Osteoblast (primary cell): ENCODE measurements around the gene GTPBP2. TPM values are rescaled to one million over a fixed set of nuclear protein-coding genes. Genes with fewer than 3 reads are reported as not detected.
"Not testable (repeated sequence)": the region's sequence is repeated elsewhere in the genome, so short reads cannot be mapped to it uniquely, and the experiment has no call there.

ENCODE experiments used
- DNase-seq: peaks from one replicate; pipeline ENCODE4 v3.0.0; 2011; ENCODE audit warnings: low spot score, mixed read lengths; ENCODE audit not compliant: insufficient read length; ENCODE audit errors: missing footprints
- H2AFZ ChIP-seq: 2 replicates; pipeline ENCODE4 v1.6.0; 2011; ENCODE audit warnings: mild to moderate bottlenecking, low read length
- H3K27ac ChIP-seq: 2 replicates; pipeline ENCODE4 v1.5.1; 2011; ENCODE audit warnings: mild to moderate bottlenecking, low read depth, low read length, moderate library complexity
- H3K27me3 ChIP-seq: 2 replicates; pipeline ENCODE4 v1.6.0; 2012; ENCODE audit warnings: mild to moderate bottlenecking, control low read depth, inconsistent platforms, low read length, moderate library complexity; ENCODE audit not compliant: insufficient read depth
- H3K36me3 ChIP-seq: 2 replicates; pipeline ENCODE4 v1.5.1; 2011; ENCODE audit warnings: mild to moderate bottlenecking, low read length, control low read depth, moderate library complexity; ENCODE audit not compliant: insufficient read depth
- H3K4me1 ChIP-seq: 2 replicates; pipeline ENCODE4 v1.5.1; 2011; ENCODE audit warnings: mild to moderate bottlenecking, low read length, control low read depth, moderate library complexity; ENCODE audit not compliant: insufficient read depth
- H3K4me2 ChIP-seq: 2 replicates; pipeline ENCODE4 v1.6.0; 2011; ENCODE audit warnings: mild to moderate bottlenecking, low read length; ENCODE audit not compliant: insufficient read depth
- H3K4me3 ChIP-seq: fragments of 200-600 bp; sonication (generic); 3 replicates; pipeline ENCODE4 v1.5.1; 2012; ENCODE audit warnings: mild to moderate bottlenecking, low read length, inconsistent platforms; ENCODE audit not compliant: insufficient read depth
- H3K79me2 ChIP-seq: 2 replicates; pipeline ENCODE4 v1.6.0; 2012; ENCODE audit warnings: mild to moderate bottlenecking, low read length, control low read depth, inconsistent platforms; ENCODE audit not compliant: insufficient read depth
- H3K9me3 ChIP-seq: 2 replicates; pipeline ENCODE4 v1.5.1; 2011; ENCODE audit warnings: low read depth, low read length, control low read depth
- H4K20me1 ChIP-seq: 2 replicates; pipeline ENCODE4 v1.6.0; 2012; ENCODE audit warnings: mild to moderate bottlenecking, low read length, control low read depth; ENCODE audit not compliant: insufficient read depth
- total RNA-seq: library from RNA; depleted of rRNA; stranded (reverse); fragments of >200 nt; gene quantifications from 2 replicates; pipeline ENCODE4 v1.2.3, GENCODE V29; 2012
- TF ChIP-seq, protein P1 (sequence below): IDR thresholded peaks from 2 replicates; pipeline ENCODE4 v1.5.1; 2011; ENCODE audit warnings: mild to moderate bottlenecking, low read depth, low read length, moderate library complexity; ENCODE audit errors: extremely low read depth

Gene GTPBP2
- total RNA-seq, 1 donor, result 84.0 TPM

DNA sequence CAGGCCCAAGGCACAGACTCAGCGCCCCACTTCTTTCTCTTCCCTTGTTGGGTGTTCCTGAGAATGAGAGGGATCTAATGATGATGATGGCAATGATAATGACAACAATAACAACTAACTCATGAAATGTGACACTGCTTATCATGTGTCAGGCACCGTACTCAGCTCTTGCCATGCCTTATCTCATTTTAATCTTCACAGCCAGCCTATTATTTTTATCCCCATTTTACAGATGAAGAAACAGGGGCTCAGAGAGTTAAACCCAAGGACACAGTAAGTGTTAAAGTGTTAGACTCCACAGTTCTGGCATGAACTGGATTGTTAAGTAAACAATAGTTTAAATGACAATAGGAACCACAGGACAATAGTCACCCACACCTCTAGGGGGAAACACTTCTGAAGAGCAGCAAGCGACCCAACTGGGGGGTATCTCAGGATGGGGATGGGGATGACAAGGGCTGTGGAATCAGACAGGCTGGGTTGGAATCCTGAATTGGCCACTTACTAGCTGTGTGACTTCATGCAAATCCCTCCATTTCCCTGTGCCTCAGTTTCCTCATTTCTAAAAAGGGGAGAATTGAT lies 28.2 kb upstream of the GTPBP2 start:
- no peaks in the 10 kb centered on the region for H3K79me2 ChIP-seq
- no peaks in the 10 kb centered on the region for H3K4me1 ChIP-seq
- H2AFZ ChIP-seq, result no peak overlapping the region
- H3K9me3 ChIP-seq, result no peaks in the 10 kb centered on the region
- no peak overlapping the region for H3K4me3 ChIP-seq
- H4K20me1 ChIP-seq, result no peaks in the 10 kb centered on the region
- H3K27me3 ChIP-seq, result no peaks in the 10 kb centered on the region
- H3K4me2 ChIP-seq, result no peak overlapping the region
- no peaks in the 10 kb centered on the region for H3K36me3 ChIP-seq
- TF ChIP-seq, protein P1, sequence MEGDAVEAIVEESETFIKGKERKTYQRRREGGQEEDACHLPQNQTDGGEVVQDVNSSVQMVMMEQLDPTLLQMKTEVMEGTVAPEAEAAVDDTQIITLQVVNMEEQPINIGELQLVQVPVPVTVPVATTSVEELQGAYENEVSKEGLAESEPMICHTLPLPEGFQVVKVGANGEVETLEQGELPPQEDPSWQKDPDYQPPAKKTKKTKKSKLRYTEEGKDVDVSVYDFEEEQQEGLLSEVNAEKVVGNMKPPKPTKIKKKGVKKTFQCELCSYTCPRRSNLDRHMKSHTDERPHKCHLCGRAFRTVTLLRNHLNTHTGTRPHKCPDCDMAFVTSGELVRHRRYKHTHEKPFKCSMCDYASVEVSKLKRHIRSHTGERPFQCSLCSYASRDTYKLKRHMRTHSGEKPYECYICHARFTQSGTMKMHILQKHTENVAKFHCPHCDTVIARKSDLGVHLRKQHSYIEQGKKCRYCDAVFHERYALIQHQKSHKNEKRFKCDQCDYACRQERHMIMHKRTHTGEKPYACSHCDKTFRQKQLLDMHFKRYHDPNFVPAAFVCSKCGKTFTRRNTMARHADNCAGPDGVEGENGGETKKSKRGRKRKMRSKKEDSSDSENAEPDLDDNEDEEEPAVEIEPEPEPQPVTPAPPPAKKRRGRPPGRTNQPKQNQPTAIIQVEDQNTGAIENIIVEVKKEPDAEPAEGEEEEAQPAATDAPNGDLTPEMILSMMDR, result no peak
- no peak for DNase-seq
- H3K27ac ChIP-seq, result no peak overlapping the region

DNA sequence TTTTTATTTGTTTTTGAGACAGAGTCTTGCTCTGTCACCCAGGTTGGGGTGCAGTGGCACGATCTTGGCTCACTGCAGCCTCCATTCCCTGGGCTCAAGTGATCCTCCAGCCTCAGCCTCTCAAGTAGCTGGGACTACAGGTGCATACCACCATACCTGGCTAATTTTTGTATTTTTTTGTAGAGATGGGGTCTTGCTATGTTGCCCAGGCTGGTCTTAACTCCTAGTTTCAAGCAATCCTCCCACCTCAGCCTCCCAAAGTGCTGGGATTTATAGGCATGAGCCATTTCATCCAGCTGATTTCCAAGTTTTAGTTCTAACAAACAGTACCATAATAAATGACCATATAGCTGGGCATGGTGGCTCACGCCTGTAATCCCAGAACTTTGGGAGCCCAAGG lies 23.8 kb upstream of the GTPBP2 start:
- H3K9me3 ChIP-seq, H2AFZ ChIP-seq, H4K20me1 ChIP-seq, H3K4me1 ChIP-seq, H3K4me3 ChIP-seq, H3K79me2 ChIP-seq, DNase-seq, H3K27ac ChIP-seq, H3K4me2 ChIP-seq, H3K36me3 ChIP-seq, H3K27me3 ChIP-seq: not testable (repeated sequence)

DNA sequence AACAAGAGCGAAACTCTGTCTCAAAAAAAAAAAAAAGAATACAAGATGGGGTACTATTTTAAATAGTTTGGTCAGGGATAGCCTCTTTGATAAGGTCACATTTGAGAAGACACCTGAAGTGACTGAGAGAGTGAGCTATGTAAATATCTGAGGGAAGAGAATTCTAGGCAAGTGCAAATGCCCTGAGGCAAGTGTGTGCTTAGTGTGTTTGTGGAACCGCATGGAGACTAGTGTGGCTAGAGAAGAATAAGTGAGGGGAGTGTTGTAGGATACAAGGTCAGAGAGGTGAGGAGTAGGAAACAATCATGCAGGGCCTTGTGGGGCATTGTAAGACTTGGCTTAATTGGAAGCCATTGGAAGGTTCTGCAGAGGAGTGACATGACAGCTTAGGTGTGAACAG lies 19.2 kb upstream of the GTPBP2 start:
- no peak for DNase-seq
- Histone ChIP-seq H3K27me3 (no peaks in the 10 kb centered on the region), H3K4me2 (no peak overlapping the region), H3K27ac (no peak overlapping the region), H3K9me3 (no peaks in the 10 kb centered on the region), H3K36me3 (no peaks in the 10 kb centered on the region), H3K4me3 (no peak overlapping the region), H4K20me1 (no peaks in the 10 kb centered on the region), H3K4me1 (no peaks in the 10 kb centered on the region), H2AFZ (no peak overlapping the region), H3K79me2 (no peaks in the 10 kb centered on the region)
- TF ChIP-seq, protein P1, result no peak

DNA sequence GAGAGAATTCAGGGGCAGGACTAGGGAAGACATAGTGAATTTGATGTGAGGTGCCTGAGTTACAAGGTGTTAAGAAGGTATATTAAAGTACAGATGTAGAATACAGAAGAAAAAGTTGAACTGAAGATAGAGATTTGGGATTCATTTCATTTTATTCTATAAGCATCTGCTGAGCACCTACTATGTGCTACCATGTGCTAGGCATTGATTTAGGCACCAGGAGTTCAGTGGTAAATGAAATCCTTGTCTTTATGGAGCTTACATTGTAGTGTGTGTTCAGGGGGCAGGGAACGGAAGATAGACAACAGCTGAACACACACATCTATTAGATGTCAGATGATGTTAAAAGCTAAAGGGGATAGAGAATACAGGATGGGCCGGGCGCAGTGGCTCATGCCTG lies 18.5 kb upstream of the GTPBP2 start:
- Histone ChIP-seq H3K4me2 (no peak overlapping the region), H3K79me2 (no peaks in the 10 kb centered on the region), H3K36me3 (no peaks in the 10 kb centered on the region), H2AFZ (no peak overlapping the region), H3K9me3 (no peaks in the 10 kb centered on the region), H3K4me3 (no peak overlapping the region), H3K4me1 (no peaks in the 10 kb centered on the region), H4K20me1 (no peaks in the 10 kb centered on the region), H3K27ac (no peak overlapping the region), H3K27me3 (no peaks in the 10 kb centered on the region)
- no peak for DNase-seq
- TF ChIP-seq, protein P1, result no peak
